SK-N-SH (cell line): ENCODE data around the gene LCP2. TPM values are rescaled to one million over a fixed set of nuclear protein-coding genes. Genes with fewer than 3 reads are reported as not detected.

Source experiments
- CTCF ChIA-PET: fragments of 300-600, 350-600 bp; formaldehyde crosslinking; extraction: SDS; loops from one replicate; lab custom pipeline; 2021; lab: Yijun Ruan, JAX
- POLR2A ChIA-PET: fragments of 350-600 bp; sonication (Branson Sonifier 250); formaldehyde crosslinking; extraction: SDS; loops from one replicate; lab custom pipeline; 2020; ENCODE audit warnings: antibody characterized with exemption, inconsistent platforms; lab: Yijun Ruan, JAX
- DNase-seq: peaks from one replicate; pipeline ENCODE4 v3.0.0; 2012
- H2AFZ ChIP-seq: fragments of 200-600 bp; sonication (generic); 2 replicates; pipeline ENCODE4 v1.8.1; 2016; ENCODE audit warnings: antibody characterized with exemption, mild to moderate bottlenecking, low read depth
- H3F3A ChIP-seq: fragments of 200-600 bp; sonication (generic); replicated peaks from 2 replicates; pipeline ENCODE3; 2016; ENCODE audit warnings: antibody characterized with exemption, mild to moderate bottlenecking; ENCODE audit not compliant: insufficient read depth
- H3K27ac ChIP-seq, 2 experiments: fragments of 200-500 bp in 1 of 2; fragments of 200-600 bp in 1 of 2; sonication (Bioruptor generic) in 1 of 2; sonication (generic), shearing (Covaris generic) in 1 of 2; 2 replicates each; pipeline versions ENCODE4 v1.5.1 to v1.6.1; 2014 to 2016; ENCODE audit warnings: low read depth in 2 of 2, inconsistent platforms in 1 of 2, low read length in 1 of 2, mild to moderate bottlenecking in 1 of 2, mixed read lengths in 1 of 2
- H3K27me3 ChIP-seq: fragments of 200-600 bp; sonication (generic), shearing (Covaris generic); 2 replicates; pipeline ENCODE4 v1.6.1; 2016; ENCODE audit warnings: mixed run types; ENCODE audit not compliant: insufficient read depth
- H3K36me3 ChIP-seq, 2 experiments: fragments of 200-500 bp in 1 of 2; fragments of 200-600 bp in 1 of 2; sonication (Bioruptor generic) in 1 of 2; sonication (generic) in 1 of 2; replicated peaks in 1 of 2; 2 replicates each; pipeline versions ENCODE3 to v1.5.1; 2014 to 2016; ENCODE audit warnings: low read length in 1 of 2, mild to moderate bottlenecking in 1 of 2; ENCODE audit not compliant: insufficient read depth in 2 of 2, control insufficient read depth in 1 of 2
- H3K4me1 ChIP-seq, 2 experiments: fragments of 200-500 bp in 1 of 2; fragments of 200-600 bp in 1 of 2; sonication (Bioruptor generic) in 1 of 2; sonication (generic), shearing (Covaris generic) in 1 of 2; 2 replicates each; pipeline versions ENCODE4 v1.5.1 to v1.6.1; 2014 to 2016; ENCODE audit warnings: low read depth in 1 of 2, low read length in 1 of 2, mixed run types in 1 of 2; ENCODE audit not compliant: insufficient read depth in 2 of 2, control insufficient read depth in 1 of 2
- H3K4me2 ChIP-seq: fragments of 200-600 bp; sonication (generic), shearing (Covaris generic); 2 replicates; pipeline ENCODE4 v1.6.1; 2017; ENCODE audit warnings: mixed run types
- H3K4me3 ChIP-seq, 2 experiments: fragments of 200-500 bp in 1 of 2; fragments of 200-600 bp in 1 of 2; sonication (Bioruptor generic) in 1 of 2; sonication (generic), shearing (Covaris generic) in 1 of 2; 2 replicates each; pipeline versions ENCODE4 v1.5.1 to v1.8.1; 2014 to 2016; ENCODE audit warnings: low read depth in 2 of 2, inconsistent platforms in 1 of 2, low read length in 1 of 2, mild to moderate bottlenecking in 1 of 2, mixed read lengths in 1 of 2, moderate library complexity in 1 of 2
- H3K79me2 ChIP-seq: fragments of 200-600 bp; sonication (generic); 2 replicates; pipeline ENCODE4 v1.8.1; 2017; ENCODE audit warnings: mild to moderate bottlenecking; ENCODE audit not compliant: insufficient read depth
- H3K9ac ChIP-seq: fragments of 200-600 bp; sonication (generic); 2 replicates; pipeline ENCODE4 v1.6.1; 2017; ENCODE audit warnings: mixed run types
- H3K9me2 ChIP-seq: fragments of 200-600 bp; sonication (generic); 2 replicates; pipeline ENCODE4 v1.6.1; 2017; ENCODE audit warnings: mixed run types
- H3K9me3 ChIP-seq: fragments of 200-600 bp; sonication (generic); 2 replicates; pipeline ENCODE4 v1.6.1; 2017; ENCODE audit warnings: mixed run types, mild to moderate bottlenecking, moderate library complexity
- H4K20me1 ChIP-seq: fragments of 200-600 bp; sonication (generic); 2 replicates; pipeline ENCODE4 v1.6.1; 2017; ENCODE audit warnings: mild to moderate bottlenecking, mixed run types; ENCODE audit not compliant: insufficient read depth
- EP300 ChIP-seq, 2 experiments: IDR thresholded peaks; 2 replicates each; pipeline versions ENCODE4 v1.4.0 to v1.6.1; 2012; ENCODE audit warnings: borderline replicate concordance in 1 of 2, low read depth in 1 of 2, low read length in 1 of 2
- FOSL2 ChIP-seq: IDR thresholded peaks from 2 replicates; pipeline ENCODE4 v1.4.0; 2012; ENCODE audit warnings: low read depth, mild to moderate bottlenecking, moderate library complexity, borderline replicate concordance
- GABPA ChIP-seq: IDR thresholded peaks from 2 replicates; pipeline ENCODE4 v1.4.0; 2012; ENCODE audit warnings: low read depth, mild to moderate bottlenecking
- MAX ChIP-seq: IDR thresholded peaks from 2 replicates; pipeline ENCODE4 v1.4.0; 2012; ENCODE audit warnings: low read depth
- NFIC ChIP-seq: IDR thresholded peaks from 2 replicates; pipeline ENCODE4 v1.4.0; 2012; ENCODE audit warnings: borderline replicate concordance
- NRF1 ChIP-seq: IDR thresholded peaks from 2 replicates; pipeline ENCODE4 v1.6.1; 2012; ENCODE audit warnings: low read depth, mild to moderate bottlenecking, low read length
- RCOR1 ChIP-seq: fragments of 150-350 bp; IDR thresholded peaks from 2 replicates; pipeline ENCODE4 v1.6.1; 2017; ENCODE audit warnings: antibody characterized with exemption, low read length
- RFX5 ChIP-seq: IDR thresholded peaks from 2 replicates; pipeline ENCODE4 v1.6.1; 2012; ENCODE audit warnings: mild to moderate bottlenecking, improper control_type of control experiment, low read length
- TCF12 ChIP-seq: IDR thresholded peaks from 2 replicates; pipeline ENCODE4 v1.4.0; 2012
- USF1 ChIP-seq: IDR thresholded peaks from 2 replicates; pipeline ENCODE4 v1.4.0; 2012; ENCODE audit warnings: low read depth, borderline replicate concordance
- WGBS: methylation state at CpG from one replicate; pipeline ENCODE4 v1.1.6; 2017; ENCODE audit warnings: low lambda C conversion rate; 5-methylcytosine and 5-hydroxymethylcytosine counted together
- polyA plus RNA-seq, 3 experiments: library from polyadenylated mRNA; depleted of rRNA; stranded (reverse); fragments of >200 nt; gene quantifications; 2 replicates each; pipeline ENCODE4 v1.2.3, GENCODE V29; 2012
- TF ChIP-seq, protein P1 (sequence below): IDR thresholded peaks from 2 replicates; pipeline ENCODE4 v1.4.0; 2012; ENCODE audit warnings: low read depth, borderline replicate concordance
- TF ChIP-seq, protein P2 (sequence below): fragments of 150-350 bp; IDR thresholded peaks from 2 replicates; pipeline ENCODE4 v1.6.1; 2017; ENCODE audit warnings: antibody characterized with exemption, low read length, low read depth, borderline replicate concordance

Gene LCP2
- polyA plus RNA-seq, 1 of the 3 experiments (the other 2 are of a cell fraction) = not detected

GRCh38 chr5:170338291-170338690 is 40.7 kb upstream of the LCP2 start (continued):
- TF ChIP-seq RCOR1 = no peak
- TF ChIP-seq NFIC = no peak
- TF ChIP-seq, protein P1, sequence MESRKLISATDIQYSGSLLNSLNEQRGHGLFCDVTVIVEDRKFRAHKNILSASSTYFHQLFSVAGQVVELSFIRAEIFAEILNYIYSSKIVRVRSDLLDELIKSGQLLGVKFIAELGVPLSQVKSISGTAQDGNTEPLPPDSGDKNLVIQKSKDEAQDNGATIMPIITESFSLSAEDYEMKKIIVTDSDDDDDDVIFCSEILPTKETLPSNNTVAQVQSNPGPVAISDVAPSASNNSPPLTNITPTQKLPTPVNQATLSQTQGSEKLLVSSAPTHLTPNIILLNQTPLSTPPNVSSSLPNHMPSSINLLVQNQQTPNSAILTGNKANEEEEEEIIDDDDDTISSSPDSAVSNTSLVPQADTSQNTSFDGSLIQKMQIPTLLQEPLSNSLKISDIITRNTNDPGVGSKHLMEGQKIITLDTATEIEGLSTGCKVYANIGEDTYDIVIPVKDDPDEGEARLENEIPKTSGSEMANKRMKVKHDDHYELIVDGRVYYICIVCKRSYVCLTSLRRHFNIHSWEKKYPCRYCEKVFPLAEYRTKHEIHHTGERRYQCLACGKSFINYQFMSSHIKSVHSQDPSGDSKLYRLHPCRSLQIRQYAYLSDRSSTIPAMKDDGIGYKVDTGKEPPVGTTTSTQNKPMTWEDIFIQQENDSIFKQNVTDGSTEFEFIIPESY = no peak
- no peak for TF ChIP-seq GABPA
- no peak for TF ChIP-seq USF1
- TF ChIP-seq RFX5 = no peak
- no peak for TF ChIP-seq FOSL2
- no peak for TF ChIP-seq TCF12
- TF ChIP-seq MAX = no peak
- TF ChIP-seq NRF1 = no peak
- TF ChIP-seq EP300 (IDR thresholded peaks at IDR 0.05; ENCODE audit: borderline replicate concordance in 1 of 2, low read depth in 1 of 2, low read length in 1 of 2) = no peak

GRCh38 chr5:170337045-170337733 is 39.6 kb upstream of the LCP2 start:
- ChIA-PET CTCF (interaction anchor here (0.9 to 1.9 kb wide), 2 partner anchors 9 to 16 kb away, joined by 3 to 7 read pairs; no protein-coding TSS in a partner anchor), POLR2A (no interaction called here)
- H3K4me3 ChIP-seq = no peak overlapping the region
- H3F3A ChIP-seq = no peaks in the 10 kb centered on the region
- H3K79me2 ChIP-seq = no peaks in the 10 kb centered on the region
- no peaks in the 10 kb centered on the region for H3K36me3 ChIP-seq
- no peaks in the 10 kb centered on the region for H3K9me2 ChIP-seq
- no peak overlapping the region for H3K27ac ChIP-seq
- H3K27me3 ChIP-seq = no peaks in the 10 kb centered on the region
- TF ChIP-seq, protein P2, sequence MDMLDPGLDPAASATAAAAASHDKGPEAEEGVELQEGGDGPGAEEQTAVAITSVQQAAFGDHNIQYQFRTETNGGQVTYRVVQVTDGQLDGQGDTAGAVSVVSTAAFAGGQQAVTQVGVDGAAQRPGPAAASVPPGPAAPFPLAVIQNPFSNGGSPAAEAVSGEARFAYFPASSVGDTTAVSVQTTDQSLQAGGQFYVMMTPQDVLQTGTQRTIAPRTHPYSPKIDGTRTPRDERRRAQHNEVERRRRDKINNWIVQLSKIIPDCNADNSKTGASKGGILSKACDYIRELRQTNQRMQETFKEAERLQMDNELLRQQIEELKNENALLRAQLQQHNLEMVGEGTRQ = no peak
- no peak overlapping the region for H2AFZ ChIP-seq
- WGBS = 38% methylated on average over 9 of the region's 9 CpGs
- H3K4me2 ChIP-seq = no peak overlapping the region
- no peak overlapping the region for H3K9ac ChIP-seq
- no peaks in the 10 kb centered on the region for H4K20me1 ChIP-seq
- no peaks in the 10 kb centered on the region for H3K4me1 ChIP-seq
- no peaks in the 10 kb centered on the region for H3K9me3 ChIP-seq
- no peak for DNase-seq
